Activated CD8-positive, alpha-beta memory T cell treated with anti-CD3 and anti-CD28 coated beads, Interleukin-2, amount 50 U/mL, for 4 hours (primary cell): ENCODE results near the gene NMRAL1.

Experiments used
- DNase-seq: peaks from one replicate; pipeline ENCODE4 v3.0.0-alpha.2; 2020

Gene NMRAL1

GRCh38 chr16:4501071-4501478 lies 26.6 kb upstream of the NMRAL1 start:
- no peak for DNase-seq

- DNase-seq, result no peak
Measured at GRCh38 chr16:4500272-4500671, 25.8 kb upstream of the NMRAL1 start.

- no peak for DNase-seq
Measured at GRCh38 chr16:4499196-4499555, 24.8 kb upstream of the NMRAL1 start.

- DNase-seq, result no peak
Measured at GRCh38 chr16:4498546-4499195, 24.2 kb upstream of the NMRAL1 start.

- no peak for DNase-seq
Measured at GRCh38 chr16:4496305-4496704, 21.9 kb upstream of the NMRAL1 start.

- DNase-seq, result no peak
Measured at GRCh38 chr16:4495766-4496165, 21.3 kb upstream of the NMRAL1 start.

GRCh38 chr16:4494746-4495490 lies 20.5 kb upstream of the NMRAL1 start:
- DNase-seq, result no peak

GRCh38 chr16:4491898-4492297 lies 17.5 kb upstream of the NMRAL1 start:
- DNase-seq, result no peak

- DNase-seq, result no peak
Measured at GRCh38 chr16:4489030-4489429, 14.6 kb upstream of the NMRAL1 start.

- DNase-seq, result no peak
Measured at GRCh38 chr16:4488499-4488967, 14.1 kb upstream of the NMRAL1 start.

GRCh38 chr16:4487955-4488498 lies 13.6 kb upstream of the NMRAL1 start:
- DNase-seq, result no peak

GRCh38 chr16:4486126-4486893 lies 11.9 kb upstream of the NMRAL1 start:
- DNase-seq, result no peak

GRCh38 chr16:4481963-4482362 lies 7.5 kb upstream of the NMRAL1 start:
- DNase-seq, result no peak

GRCh38 chr16:4481526-4481925 lies 7.1 kb upstream of the NMRAL1 start:
- no peak for DNase-seq

- DNase-seq, result no peak
Measured at GRCh38 chr16:4477966-4478365, 3.5 kb upstream of the NMRAL1 start.

GRCh38 chr16:4475880-4476788 lies 1.7 kb upstream of the NMRAL1 start, which contains the start of gene HMOX2:
HMOX2 (plus strand) TSS chr16:4476398; CDS start chr16:4505525, 29,127 bp downstream.
- peak; percentile 95 for DNase-seq

GRCh38 chr16:4472880-4473279 lies 1.5 kb downstream of the NMRAL1 start:
- DNase-seq, result no peak

- DNase-seq, result no peak
Measured at GRCh38 chr16:4471869-4472268, 2.6 kb downstream of the NMRAL1 start.

GRCh38 chr16:4468972-4469371 lies 5.5 kb downstream of the NMRAL1 start:
- DNase-seq, result no peak

GRCh38 chr16:4467916-4468315 lies 6.5 kb downstream of the NMRAL1 start:
- DNase-seq, result no peak

- peak; percentile 66 for DNase-seq
Measured at GRCh38 chr16:4465977-4466779, 8.2 kb downstream of the NMRAL1 start.
